Loucy (cell line): Measurements from ENCODE around the gene GIPC3.

Experiments used
- H2AFZ ChIP-seq: fragments of 200-600 bp; sonication (generic); 2 replicates; pipeline ENCODE4 v1.6.0; 2016; ENCODE audit warnings: antibody characterized with exemption, mild to moderate bottlenecking, low read length, moderate library complexity
- H3F3A ChIP-seq: fragments of 200-600 bp; 2 replicates; pipeline ENCODE4 v1.6.0; 2016; ENCODE audit warnings: antibody characterized with exemption, low read depth, mild to moderate bottlenecking
- H3K27me3 ChIP-seq: fragments of 200-600 bp; sonication (generic); 2 replicates; pipeline ENCODE4 v1.6.1; 2014; ENCODE audit warnings: low read length, mild to moderate bottlenecking; ENCODE audit not compliant: insufficient read depth, poor library complexity, severe bottlenecking
- H3K36me3 ChIP-seq: fragments of 200-600 bp; sonication (generic); 2 replicates; pipeline ENCODE4 v1.6.1; 2016; ENCODE audit warnings: low read length; ENCODE audit not compliant: insufficient read depth
- H3K4me1 ChIP-seq: fragments of 200-600 bp; sonication (generic); 2 replicates; pipeline ENCODE4 v1.5.1; 2014; ENCODE audit warnings: low read length, mild to moderate bottlenecking; ENCODE audit not compliant: insufficient read depth, poor library complexity, severe bottlenecking
- H3K4me2 ChIP-seq: fragments of 200-600 bp; sonication (generic); 2 replicates; pipeline ENCODE4 v1.6.0; 2014; ENCODE audit warnings: antibody characterized with exemption, low read length, low read depth, mild to moderate bottlenecking; ENCODE audit not compliant: poor library complexity, severe bottlenecking
- H3K4me3 ChIP-seq: fragments of 200-600 bp; sonication (generic); 2 replicates; pipeline ENCODE4 v1.5.1; 2014; ENCODE audit warnings: low read length, mild to moderate bottlenecking, mixed read lengths; ENCODE audit not compliant: poor library complexity, severe bottlenecking
- H3K79me2 ChIP-seq: fragments of 200-600 bp; sonication (generic); 2 replicates; pipeline ENCODE4 v1.6.1; 2014; ENCODE audit warnings: low read length; ENCODE audit not compliant: insufficient read depth
- H3K9ac ChIP-seq: fragments of 200-600 bp; sonication (generic); 2 replicates; pipeline ENCODE4 v1.6.0; 2014; ENCODE audit warnings: mild to moderate bottlenecking, low read depth, low read length, moderate library complexity; ENCODE audit not compliant: poor library complexity, severe bottlenecking
- H3K9me2 ChIP-seq: fragments of 200-600 bp; sonication (generic); replicated peaks from 2 replicates; pipeline ENCODE4 v1.6.1; 2016; ENCODE audit warnings: low read depth, low read length, mixed read lengths
- H3K9me3 ChIP-seq: fragments of 200-600 bp; sonication (generic); 2 replicates; pipeline ENCODE4 v1.6.1; 2014; ENCODE audit warnings: mild to moderate bottlenecking, antibody characterized with exemption, low read length, low read depth; ENCODE audit not compliant: insufficient read depth
- H4K20me1 ChIP-seq: fragments of 200-600 bp; sonication (generic); 2 replicates; pipeline ENCODE4 v1.6.0; 2014; ENCODE audit warnings: antibody characterized with exemption, low read length, mild to moderate bottlenecking; ENCODE audit not compliant: insufficient read depth, poor library complexity, severe bottlenecking
- EZH2phosphoT487 ChIP-seq: fragments of 200-600 bp; IDR thresholded peaks from 2 replicates; pipeline ENCODE4 v1.6.1; 2018; ENCODE audit warnings: antibody characterized with exemption, mild to moderate bottlenecking, moderate library complexity, borderline replicate concordance
- TF ChIP-seq, protein P1 (sequence below): fragments of 200-600 bp; sonication (generic); conservative IDR thresholded peaks from 2 replicates; pipeline ENCODE4 v1.5.1; 2014; ENCODE audit warnings: mild to moderate bottlenecking, antibody characterized with exemption, low read length

The GIPC3 gene

DNA sequence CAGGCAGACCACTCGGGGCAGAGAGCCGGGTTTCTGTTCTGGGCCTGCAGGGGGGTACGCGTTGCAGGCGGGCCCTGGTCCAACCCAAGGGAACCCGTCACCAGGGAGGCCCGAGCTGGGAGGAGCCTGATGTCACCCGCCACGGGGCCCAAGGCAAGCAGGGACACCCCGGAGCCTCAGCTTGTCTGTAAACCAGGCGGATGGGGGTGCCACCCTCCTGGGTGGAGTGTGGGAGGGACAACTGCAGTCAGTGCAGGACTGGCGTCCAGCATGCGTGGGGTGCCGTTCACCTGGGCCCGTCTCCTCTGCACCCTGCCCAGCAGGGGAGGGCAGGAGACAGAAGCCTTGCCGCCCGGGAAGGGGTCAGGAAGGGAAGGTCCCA lies 34.3 kb downstream of the GIPC3 start:
- Histone ChIP-seq H3K4me3 (no peak overlapping the region), H3K27me3 (no peaks in the 10 kb centered on the region), H4K20me1 (peaks cover 6% of the 10 kb centered on the region), H3F3A (no peaks in the 10 kb centered on the region), H3K4me1 (no peaks in the 10 kb centered on the region), H3K9ac (no peak overlapping the region), H3K79me2 (peaks cover 7% of the 10 kb centered on the region), H3K36me3 (no peaks in the 10 kb centered on the region; the same call in 1 of the 2 replicates), H3K9me2 (no peaks in the 10 kb centered on the region), H3K4me2 (no peak overlapping the region), H3K9me3 (no peaks in the 10 kb centered on the region), H2AFZ (no peak overlapping the region)
- TF ChIP-seq, protein P1, sequence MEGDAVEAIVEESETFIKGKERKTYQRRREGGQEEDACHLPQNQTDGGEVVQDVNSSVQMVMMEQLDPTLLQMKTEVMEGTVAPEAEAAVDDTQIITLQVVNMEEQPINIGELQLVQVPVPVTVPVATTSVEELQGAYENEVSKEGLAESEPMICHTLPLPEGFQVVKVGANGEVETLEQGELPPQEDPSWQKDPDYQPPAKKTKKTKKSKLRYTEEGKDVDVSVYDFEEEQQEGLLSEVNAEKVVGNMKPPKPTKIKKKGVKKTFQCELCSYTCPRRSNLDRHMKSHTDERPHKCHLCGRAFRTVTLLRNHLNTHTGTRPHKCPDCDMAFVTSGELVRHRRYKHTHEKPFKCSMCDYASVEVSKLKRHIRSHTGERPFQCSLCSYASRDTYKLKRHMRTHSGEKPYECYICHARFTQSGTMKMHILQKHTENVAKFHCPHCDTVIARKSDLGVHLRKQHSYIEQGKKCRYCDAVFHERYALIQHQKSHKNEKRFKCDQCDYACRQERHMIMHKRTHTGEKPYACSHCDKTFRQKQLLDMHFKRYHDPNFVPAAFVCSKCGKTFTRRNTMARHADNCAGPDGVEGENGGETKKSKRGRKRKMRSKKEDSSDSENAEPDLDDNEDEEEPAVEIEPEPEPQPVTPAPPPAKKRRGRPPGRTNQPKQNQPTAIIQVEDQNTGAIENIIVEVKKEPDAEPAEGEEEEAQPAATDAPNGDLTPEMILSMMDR: no peak
- TF ChIP-seq EZH2phosphoT487: no peak

GRCh38 chr19:3620145-3620816 lies 35.0 kb downstream of the GIPC3 start:
- H2AFZ ChIP-seq: no peak overlapping the region
- no peak overlapping the region for H3K9ac ChIP-seq
- no peak overlapping the region for H3K4me3 ChIP-seq
- TF ChIP-seq EZH2phosphoT487: no peak
- H3K4me2 ChIP-seq: no peak overlapping the region
- no peaks in the 10 kb centered on the region; the same call in 1 of the 2 replicates for H3K36me3 ChIP-seq
- H3F3A ChIP-seq: no peaks in the 10 kb centered on the region
- peaks cover 14% of the 10 kb centered on the region for H3K79me2 ChIP-seq
- H3K4me1 ChIP-seq: peaks cover 5% of the 10 kb centered on the region
- no peaks in the 10 kb centered on the region for H3K27me3 ChIP-seq
- H3K9me3 ChIP-seq: no peaks in the 10 kb centered on the region
- H4K20me1 ChIP-seq: peaks cover 7% of the 10 kb centered on the region
- no peaks in the 10 kb centered on the region for H3K9me2 ChIP-seq

DNA sequence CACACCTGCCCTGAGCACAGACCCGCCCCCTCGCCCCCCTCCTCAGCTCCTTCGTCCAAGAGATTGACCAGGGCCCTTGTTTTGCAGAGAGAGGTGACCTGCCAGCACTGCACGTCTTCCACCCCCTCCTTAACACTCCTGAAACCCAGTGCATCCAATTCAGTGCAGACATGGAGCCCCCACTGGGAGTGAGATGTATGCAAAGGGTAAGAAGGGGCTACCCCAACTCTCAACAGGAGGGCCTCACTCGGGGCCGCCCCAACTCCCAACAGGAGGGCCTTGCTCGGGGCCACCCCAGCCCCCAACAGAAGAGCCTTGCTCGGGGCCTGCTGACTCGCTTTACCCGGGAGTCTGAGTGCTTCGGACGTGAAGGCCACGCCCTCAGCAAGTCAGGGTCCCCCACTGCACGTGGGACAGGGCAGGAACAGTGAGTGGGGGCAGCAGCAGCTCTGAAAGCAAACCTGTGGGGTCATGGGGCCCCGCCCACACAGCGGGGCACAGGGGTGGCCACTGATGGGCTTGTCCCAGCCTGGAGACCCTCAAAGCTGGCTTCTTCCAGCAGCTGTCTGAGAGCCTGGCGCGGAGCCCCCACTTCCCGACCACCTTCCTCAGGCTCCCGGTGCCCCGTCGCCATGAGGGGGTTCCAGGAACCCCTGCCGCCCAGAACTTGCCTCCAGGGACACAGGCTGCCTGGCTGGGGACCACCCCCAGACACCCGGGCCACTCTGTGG lies 35.7 kb downstream of the GIPC3 start:
- Histone ChIP-seq H3K36me3 (no peaks in the 10 kb centered on the region; the same call in 1 of the 2 replicates), H4K20me1 (peaks cover 12% of the 10 kb centered on the region), H3K9me2 (no peaks in the 10 kb centered on the region), H3K9me3 (no peaks in the 10 kb centered on the region), H3K27me3 (no peaks in the 10 kb centered on the region), H3F3A (no peaks in the 10 kb centered on the region), H3K79me2 (peaks cover 21% of the 10 kb centered on the region), H3K4me2 (no peak overlapping the region), H3K9ac (no peak overlapping the region), H3K4me1 (peaks cover 11% of the 10 kb centered on the region), H2AFZ (no peak overlapping the region), H3K4me3 (no peak overlapping the region)
- no peak for TF ChIP-seq EZH2phosphoT487
- TF ChIP-seq, protein P1: no peak
